ENCODE measurements around the gene TVP23A.
"Not testable (repeated sequence)": the region's sequence is repeated elsewhere in the genome, so short reads cannot be mapped to it uniquely, and the experiment has no call there.

TVP23A gene

DNA sequence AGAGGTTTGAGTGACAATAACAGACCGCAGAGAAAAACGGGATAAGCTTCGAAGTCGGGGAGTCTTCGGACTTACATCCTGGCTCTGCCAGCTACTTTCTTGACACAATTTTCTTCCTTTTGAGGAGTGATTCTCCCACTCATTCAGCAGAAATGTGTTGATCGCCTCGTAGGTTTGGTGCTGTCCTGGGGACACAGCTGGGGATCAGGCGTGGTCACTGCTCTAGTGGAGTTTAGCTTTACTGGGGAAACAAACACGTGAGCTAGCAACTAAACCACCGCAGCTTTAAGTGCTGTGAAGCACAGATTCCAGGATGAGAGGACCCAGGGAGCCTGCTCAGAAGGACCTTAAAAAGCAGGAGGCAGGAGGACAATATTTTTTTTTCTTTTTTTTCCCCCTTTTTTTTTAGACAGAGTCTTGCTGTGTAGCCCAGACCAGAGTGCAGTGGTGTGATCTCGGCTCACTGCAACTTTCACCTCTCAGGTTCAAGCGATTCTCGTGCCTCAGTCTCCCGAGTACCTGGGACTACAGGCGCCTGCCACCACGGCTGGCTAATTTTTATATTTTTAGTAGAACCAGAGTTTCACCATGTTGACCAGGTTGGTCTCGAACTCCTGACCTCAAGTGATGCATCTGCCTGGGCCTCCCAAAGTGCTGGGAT is 74.1 kb downstream of the TVP23A start:
- DNase-seq: no peak

DNA sequence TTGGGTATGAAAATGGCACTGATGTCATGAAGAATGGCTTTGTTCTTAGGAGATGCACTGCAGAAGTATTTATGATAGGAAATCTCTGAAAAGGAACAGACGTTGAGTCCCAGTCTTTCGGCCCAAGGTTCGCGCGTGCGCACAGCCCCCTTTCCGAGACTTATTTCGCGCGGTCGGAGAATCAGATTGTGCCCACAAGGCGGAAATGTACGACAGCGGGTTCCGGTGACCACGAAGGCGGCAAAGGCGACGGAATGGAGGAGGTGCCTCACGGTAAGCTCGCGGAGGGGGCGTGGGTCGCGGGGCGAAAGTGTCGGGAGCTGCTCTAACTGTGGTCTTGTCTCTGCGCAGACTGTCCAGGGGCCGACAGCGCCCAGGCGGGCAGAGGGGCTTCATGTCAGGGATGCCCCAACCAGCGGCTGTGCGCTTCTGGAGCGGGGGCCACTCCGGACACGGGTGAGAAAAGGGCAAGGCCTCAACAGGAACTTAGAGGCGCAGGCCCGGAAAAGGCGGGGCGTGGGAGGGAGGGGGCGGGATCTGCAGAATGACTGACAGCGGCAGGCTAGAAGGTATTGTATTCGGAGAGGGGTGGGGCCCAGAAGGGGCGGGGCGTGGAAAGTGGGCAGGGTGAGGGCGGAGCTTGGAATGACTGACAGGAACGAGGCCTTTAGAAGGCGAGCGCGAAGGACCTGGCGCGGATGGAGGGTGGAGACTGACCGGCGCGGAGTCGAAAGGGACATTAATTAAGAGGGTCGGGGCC is 74.8 kb downstream of the TVP23A start, which contains the start of gene NUBP1:
Gene NUBP1 (plus strand): TSS at position 233 of the 760 bp plus-strand sequence. CDS start 22 bp downstream, at position 255.
- DNase-seq: peak; percentile 92

DNA sequence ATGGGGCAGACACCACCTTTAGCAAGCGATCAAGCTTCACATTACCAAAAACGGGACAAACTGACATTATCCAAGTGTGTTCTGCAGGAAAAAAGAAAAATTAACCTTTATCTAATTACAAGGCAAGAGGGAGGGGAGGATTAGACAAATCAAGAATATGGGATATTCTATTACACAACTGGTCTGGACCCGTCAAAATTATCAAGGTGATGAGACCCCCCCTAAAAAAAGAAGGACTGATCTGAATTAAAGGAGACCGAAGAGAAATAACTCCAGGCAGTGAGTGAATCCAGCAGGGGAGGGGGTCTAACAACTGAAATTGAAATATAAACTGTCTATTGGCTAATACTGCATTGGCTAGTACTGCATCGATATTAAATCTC is 75.4 kb downstream of the TVP23A start:
- no peak for DNase-seq

DNA sequence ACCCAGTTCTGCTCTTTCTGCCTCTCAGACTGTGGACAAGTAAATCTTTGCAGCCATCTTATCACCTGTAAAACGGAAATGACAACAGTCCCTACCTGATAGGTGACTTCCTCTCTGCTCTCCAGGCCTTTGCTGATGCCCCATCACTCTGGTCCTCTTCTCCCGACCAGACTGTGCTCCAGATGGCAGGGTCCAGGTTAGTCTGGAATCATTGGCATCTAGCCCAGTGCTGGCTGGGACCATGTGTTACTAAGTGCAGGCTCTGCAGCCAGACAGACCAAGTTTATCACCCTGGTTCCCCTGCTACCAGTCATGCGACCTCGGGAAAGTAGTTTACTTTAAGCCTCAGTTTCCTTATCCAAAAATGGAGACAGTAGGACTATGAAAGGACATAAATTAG is 76.8 kb downstream of the TVP23A start:
- peak; percentile 90 for DNase-seq

DNA sequence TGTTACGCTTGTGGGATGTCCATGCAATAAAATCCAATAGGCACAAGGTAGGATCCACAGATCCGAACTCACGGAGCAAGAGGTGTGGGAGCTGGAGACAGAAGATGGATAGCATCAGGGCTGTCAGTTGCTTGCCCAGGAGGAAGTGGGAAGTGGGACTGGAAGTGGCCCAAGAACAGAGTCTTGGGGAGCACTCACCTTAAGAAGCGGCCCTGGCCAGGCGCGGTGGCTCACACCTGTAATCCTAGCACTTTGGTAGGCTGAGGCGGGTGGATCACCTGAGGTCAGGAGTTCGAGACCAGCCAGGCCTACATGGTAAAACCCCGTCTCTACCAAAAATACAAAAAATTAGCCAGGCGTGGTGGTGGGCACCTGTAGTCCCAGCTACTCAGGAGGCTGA is 77.3 kb downstream of the TVP23A start:
- not testable (repeated sequence) for DNase-seq

DNA sequence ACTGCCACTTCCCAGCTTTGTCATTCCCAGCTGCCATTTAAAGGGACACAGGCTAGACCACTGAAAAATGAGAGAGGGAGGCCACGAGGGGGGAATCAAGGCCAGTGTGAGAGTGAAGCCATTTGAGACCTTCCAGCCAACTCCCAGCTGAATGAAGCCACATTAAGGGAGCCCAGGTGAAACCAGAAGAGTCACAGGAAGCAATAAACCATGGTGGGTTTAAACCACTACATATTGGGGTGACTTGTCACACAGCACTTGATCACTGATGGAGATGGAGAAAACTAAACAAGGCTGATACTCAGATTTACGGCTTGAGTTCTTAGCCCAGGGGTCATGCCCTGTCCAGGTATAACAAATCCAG is 77.8 kb downstream of the TVP23A start:
- DNase-seq: no peak

DNA sequence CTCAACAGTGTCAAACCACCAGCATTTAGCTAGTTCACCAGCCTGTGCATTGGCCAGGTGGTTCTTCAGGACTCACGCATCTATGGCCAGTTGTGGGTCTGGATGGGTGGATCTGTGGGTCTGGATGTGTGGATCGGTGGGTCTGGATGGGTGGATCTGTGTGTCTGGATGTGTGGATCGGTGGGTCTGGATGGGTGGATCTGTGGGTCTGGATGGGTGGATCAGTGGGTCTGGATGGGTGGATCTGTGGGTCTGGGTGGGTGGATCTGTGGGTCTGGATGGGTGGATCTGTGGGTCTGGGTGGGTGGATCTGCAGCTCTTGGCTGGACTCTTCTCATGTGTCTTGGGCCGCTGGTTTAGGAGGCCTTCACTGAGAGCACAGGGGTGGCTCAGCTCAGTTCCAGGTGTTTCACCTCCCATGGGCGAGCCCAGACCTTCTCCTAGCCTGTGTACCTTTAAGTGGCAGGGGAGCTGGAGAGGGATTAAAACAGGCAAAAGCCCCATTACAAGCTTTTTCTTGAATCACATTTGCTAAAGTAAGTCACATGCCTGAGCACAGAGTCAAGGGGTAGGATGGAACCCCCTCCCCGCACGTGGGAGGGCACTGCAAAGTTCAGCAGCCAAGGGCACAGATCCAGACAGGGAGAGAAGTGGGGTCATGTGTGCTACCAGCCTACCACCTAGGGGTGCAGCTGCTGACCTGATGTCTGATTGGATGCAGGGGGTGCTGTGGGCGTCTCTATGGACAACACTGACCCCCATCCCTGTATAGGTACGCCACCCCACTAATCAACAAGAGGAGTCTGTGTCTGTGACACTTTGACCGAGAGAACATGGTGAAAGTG is 78.4 kb downstream of the TVP23A start:
- no peak for DNase-seq

DNA sequence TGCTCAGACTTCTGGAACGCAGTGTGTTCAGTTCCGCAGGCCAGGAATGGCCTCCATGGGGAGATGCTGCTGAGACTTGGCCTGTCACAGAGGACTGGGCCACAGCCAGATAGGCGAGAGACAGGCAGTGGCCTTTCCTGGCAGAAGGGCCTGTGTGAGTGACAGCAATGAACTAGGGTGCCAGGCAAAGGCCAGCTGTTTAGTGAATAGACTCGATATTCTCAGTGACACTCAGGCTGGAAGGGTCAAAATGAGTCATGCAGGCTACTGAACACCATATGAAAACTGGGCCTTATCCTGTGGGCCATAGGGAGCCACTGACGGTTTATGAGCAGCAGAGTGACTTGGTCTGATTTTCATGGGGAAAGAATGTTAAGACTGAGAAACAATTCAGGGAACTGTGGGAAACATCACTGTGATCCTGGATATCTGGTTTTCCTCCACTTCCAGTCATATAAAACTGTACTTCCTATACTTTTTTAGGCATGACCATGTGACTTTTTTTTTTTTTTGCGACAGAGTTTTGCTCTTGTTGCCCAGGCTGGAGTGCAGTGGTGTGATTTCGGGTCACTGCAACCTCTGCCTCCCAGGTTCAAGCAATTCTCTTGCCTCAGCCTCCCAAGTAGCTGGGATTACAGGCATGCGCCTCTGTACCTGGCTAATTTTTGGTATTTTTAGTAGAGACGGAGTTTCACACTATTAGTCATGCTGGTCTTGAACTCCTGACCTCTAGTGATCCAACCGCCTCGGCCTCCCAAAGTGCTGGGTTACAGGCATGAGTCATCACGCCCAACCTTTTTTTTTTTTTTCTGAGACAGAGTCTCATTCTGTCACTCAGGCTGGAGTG is 80.1 kb downstream of the TVP23A start:
- DNase-seq: no peak

DNA sequence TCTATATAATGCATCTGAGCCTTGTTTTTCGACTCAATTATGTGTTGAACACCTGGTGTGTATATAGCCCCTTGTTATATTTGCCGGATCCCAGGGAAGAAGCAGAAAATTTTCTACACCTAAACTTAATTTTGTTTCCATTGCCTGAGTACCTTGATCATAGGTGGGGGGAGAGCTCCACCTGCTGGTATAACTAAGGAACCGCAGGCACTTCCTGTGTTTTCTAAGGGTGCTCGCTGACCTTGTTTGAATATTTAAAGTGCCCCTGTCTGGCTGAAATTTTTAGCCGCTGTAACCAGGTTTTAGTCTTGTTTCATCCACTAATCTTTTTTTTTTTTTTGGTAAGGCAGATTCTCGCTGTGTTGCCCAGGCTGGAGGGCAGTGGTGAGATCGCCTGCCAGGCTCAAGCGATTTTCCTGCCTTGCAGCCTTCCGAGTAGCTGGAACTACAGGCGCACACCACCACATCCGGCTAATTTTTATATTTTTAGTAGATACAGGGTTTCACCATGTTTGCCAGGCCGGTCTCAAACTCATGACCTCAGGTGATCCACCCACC is 81.4 kb downstream of the TVP23A start:
- no peak for DNase-seq

DNA sequence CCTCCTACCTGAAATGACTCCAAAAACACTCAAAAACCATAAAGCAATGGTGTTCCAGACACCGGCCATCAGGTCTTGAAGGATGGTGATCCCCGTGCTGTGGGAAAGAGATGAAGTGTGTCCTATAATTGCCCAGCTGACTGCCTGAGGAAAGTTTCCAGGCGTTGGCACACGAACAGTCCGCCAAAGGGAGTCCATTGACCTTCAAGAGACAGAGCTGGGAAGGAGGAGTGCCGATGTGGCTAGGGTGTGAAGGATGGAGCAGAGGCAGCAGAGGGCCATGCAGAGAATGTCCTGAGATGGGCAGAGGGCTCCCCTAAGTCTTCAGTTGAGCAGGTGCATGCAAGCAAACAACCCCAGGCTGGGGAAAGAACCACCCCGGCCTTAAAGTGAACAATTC is 86.8 kb downstream of the TVP23A start:
- no peak for DNase-seq

DNA sequence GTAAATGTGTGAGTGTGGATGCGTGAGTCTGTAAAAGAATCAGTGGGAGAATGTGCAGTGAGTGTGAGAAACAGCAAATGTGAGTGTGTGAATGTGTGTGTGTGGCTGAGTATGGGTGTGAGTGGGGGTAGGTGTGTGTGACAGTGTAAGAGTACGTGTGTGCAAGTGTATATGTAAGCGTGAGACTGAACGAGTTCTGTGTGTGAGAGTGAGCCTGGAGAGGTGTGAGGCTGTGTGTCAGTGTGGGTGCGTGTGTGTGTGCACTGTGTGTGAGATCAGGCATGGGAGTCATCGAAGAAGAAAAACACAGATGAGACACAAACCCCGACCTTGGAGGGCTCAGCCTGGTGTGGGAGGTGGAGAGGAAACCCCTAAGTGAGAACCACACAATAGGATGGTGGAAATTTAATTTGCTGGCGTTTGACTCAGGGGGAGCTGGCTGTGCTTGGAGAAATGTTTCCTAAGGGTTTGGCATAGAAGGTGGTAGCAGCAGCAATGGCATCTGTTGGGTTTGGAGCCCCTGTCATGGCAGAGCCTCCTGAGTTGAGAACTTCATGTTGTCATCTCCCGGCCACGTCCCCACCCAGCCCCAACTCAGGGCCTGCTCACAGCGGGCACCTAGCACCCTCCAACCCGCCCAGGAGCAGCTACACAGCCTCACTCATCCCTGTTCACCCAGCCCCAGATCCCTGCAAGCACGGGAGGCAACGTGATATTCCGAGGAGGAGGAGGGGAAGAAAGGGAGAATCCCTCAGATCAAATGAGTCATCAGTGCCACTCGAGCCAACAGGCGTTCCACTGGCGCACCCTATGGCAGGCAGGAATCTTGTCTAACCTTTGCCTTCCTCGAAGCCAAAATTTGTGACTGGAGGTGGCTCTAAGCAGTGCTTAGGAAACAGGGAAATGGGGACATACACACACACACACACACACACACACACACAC is 89.2 kb downstream of the TVP23A start:
- DNase-seq: peak; percentile 63

DNA sequence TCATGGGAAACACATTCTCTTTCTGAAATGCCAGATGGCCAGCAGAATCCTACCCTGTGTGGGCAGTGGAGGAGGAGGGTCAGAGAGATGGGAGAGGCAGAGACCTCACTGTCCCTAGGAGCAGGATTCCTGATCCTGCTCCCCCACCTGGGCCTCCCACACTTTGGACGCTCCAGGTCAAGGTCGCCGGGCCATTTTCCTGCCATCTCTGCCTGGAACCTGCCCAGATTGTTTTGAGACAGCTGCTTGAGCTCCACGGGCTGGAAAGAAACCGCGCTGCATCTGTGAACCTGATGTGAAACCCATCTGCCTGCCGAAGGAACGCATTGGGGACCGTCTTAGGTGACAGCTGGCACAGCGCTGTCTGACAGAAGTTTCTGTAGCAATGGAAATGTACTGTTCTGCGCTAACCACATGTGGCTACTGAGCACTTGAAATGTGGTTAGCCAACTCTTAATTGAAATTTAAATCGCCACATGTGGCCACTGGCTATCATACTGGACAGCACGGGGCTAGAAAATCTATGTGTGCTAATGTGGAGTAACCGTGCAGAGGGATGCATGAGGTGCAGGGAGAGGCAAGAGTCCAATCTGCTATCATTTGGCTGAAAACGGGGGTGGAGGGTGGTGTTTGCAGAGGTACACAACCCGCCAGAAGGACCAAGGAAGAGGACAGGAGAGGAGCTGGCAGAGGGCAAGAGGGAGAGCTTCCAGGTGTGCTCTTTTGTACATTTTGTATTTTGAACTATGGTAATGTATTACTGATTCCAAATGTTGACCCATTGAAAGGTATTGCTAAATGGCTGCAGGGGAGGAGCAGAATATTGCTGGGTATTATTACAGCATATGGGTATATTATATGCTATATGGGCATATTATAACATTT is 90.3 kb downstream of the TVP23A start:
- peak; percentile 89 for DNase-seq

Measured in DMS 273 treated with DMSO at 0.1 percent for 48 hours (cell line).